ENCODE data around the gene RIPPLY1. TPM values are rescaled to one million over a fixed set of nuclear protein-coding genes. Genes with fewer than 3 reads are reported as not detected.

Gene RIPPLY1
- not detected for total RNA-seq

DNA sequence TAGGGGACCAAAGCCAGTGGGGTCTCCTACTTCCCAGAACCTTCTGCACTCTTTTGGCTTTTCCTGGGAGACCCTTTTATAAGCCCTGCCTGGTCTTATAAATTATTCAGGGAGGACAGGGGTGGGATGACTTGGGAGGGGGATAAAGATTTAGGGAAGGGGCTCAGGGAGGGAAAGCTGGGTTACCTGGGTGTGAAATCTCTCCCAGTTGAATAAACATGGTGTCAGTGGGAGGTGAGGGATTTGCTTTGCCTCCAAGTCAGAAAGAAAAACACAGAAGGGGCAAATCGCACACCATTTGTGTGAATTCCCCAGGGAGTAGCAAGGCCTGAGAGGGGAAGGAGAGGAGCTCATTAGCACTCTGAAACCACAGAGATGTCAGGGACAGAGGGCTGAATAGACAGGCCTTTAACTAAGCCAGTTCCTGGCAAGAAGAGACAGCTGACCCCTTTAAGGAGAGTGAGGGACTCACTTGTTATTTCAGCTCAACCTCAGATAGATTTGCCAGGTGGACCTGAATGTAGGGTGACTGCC, at the start of gene RIPPLY1:
RIPPLY1 (minus strand) TSS at position 51 of the 534 bp plus-strand sequence. CDS start 54 bp downstream, outside the sequence.
- no peak for DNase-seq

GRCh38 chrX:106952538-106952937, 49.4 kb upstream of the RIPPLY1 start:
- no peak for DNase-seq

DNA sequence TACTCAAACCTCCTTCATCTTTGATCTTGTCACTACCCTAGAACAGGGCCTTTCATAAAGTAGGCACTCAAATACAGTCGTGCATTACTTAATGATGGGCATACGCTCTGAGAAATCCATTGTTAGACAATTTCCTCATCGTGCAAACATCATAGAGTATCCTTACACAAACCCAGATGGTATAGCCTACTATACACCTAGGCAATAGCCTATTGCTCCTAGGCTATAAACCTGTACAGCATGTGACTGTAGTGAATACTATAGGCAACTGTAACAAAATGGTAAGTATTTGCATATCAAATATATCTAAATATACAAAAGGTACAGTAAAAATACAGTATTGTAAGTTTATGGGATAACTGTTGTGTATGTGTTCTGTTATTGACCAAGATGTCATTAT, 48.9 kb upstream of the RIPPLY1 start:
- DNase-seq, result no peak

- DNase-seq, result no peak
Measured at GRCh38 chrX:106951230-106951629, 48.1 kb upstream of the RIPPLY1 start.

- no peak for DNase-seq
Measured at GRCh38 chrX:106950381-106950780, 47.2 kb upstream of the RIPPLY1 start.

DNA sequence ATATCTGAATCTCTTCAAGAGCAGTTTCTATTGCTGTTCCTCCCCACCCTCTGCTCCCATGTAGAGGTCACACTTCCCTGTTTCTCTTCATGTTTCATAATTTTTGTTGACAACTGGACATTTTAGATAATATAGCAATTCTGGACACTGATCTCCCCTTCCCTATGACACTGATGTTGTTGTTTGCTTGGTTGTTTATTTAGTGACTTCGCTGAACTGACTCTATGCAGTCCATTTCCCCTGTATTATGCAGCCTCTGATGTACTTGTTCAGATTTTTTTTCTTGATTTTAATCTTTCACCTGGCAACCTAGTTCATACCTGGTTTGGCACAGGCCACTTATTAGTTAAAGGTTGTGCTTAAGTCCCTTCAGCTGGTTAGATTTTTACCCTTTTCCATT, 46.2 kb upstream of the RIPPLY1 start:
- DNase-seq, result no peak

GRCh38 chrX:106948641-106949040, 45.5 kb upstream of the RIPPLY1 start:
- no peak for DNase-seq

GRCh38 chrX:106946464-106946863, 43.3 kb upstream of the RIPPLY1 start:
- no peak for DNase-seq

- DNase-seq, result no peak
Measured at GRCh38 chrX:106940068-106940467, 36.9 kb upstream of the RIPPLY1 start.

GRCh38 chrX:106939566-106939965, 36.4 kb upstream of the RIPPLY1 start:
- no peak for DNase-seq

DNA sequence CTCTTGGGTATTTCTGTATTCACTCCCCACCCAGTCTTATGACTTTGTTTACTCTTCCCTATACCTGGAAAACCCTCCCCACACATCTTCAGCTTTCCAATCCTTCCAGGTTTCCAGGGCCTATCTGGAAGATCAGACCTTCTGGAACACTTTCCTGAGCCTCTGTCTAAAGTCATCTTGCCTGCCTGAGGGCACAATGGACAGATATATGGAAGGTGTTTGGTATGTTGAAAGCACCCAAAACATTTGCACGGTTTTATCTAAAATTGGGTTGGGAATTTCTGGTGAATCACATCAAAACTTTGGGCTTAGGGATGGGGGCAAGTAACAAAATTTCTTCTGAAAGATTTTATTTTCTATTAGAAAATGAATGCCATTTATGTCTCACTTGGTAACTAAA, 33.1 kb upstream of the RIPPLY1 start:
- no peak for DNase-seq

DNA sequence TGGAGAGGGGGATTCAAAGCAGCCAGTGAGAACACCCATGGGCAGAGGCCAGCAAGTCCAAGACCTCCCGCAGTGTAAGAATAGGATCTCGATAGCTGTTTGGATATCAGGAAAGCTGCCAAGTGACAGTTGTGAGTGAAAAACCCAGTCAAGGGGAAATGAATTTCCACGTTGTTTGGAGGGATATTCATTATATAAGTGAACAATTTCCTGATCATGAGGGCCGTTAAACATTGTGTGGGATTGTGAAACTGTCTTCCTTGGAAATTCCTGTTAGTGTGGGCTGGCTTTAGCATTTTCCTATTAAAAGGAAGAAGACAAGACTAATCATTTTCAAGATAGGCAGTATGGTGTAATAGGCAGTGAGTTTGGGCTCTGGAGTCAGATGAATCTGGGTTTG, 32.0 kb upstream of the RIPPLY1 start:
- no peak for DNase-seq

- no peak for DNase-seq
Measured at GRCh38 chrX:106933538-106933961, 30.4 kb upstream of the RIPPLY1 start.

DNA sequence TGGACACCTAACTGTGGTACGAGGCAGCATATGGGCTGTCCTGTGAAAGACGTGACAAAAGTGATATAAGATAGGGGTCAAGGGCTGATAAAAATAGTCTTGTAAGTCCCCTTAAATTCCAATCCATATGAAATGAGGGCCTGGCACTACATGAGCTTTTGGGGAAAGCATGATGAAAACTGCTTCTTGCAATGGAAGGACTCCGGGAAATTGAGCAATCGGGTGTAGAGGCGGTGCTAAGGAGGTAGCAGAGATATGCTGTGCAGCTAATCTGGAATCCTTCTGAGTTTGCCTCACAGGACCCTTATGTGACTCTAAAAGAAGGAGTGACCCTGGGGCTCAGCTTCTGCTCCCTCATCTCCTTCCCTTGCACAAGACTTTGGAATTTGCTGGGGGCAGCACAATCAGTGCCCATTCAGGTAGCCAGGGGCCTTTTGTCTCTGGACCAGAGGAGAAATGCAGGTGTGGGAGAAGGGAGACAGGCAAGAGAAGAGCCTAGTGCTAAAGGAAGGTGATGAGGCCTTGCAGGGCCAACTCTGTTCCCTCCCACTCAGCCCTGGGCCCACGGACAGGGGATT, 29.9 kb upstream of the RIPPLY1 start:
- no peak for DNase-seq

DNA sequence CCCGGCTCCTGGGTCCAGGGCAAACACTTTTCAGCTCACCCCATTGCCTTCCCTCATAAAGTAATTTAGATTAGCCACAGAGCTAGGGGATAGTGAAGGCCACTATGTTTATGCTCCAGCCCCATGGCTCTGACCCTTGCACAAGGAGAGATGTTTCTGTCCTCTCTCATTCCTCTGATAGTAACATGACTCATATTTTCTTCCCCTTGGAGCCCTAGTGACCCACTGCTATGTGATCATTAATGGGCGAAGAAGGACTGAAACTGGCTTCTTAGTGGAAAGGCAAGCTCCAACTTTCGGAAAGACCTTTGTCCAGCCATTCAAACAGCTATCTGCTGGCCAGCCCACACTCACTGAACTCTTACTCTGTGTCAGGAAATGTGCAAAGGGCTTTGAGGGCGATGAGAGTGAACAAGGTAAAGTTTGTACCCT, 29.4 kb upstream of the RIPPLY1 start:
- DNase-seq, result no peak

- DNase-seq, result no peak
Measured at GRCh38 chrX:106931831-106932491, 28.8 kb upstream of the RIPPLY1 start.

- no peak for DNase-seq
Measured at GRCh38 chrX:106928227-106928626, 25.1 kb upstream of the RIPPLY1 start.

DNA sequence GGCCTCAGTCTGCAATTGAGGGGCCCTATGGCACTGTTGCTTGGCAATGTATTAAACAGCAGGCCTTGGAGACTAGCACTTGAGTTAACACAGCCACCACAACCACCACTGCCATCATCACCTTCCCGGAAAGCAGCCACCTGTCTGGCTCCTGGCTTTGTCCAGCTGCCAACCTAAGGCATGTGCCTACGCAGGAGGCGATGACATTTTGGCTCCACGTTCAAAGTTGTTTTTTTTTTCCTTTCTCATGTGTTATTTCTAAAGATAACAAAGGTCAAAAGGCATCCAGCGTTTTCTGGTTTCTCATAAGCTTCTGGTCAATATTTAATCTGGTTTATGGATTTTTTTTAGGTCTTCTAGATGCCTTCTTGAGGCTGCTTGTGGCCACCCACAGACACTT, 24.6 kb upstream of the RIPPLY1 start:
- no peak for DNase-seq

- DNase-seq, result no peak
Measured at GRCh38 chrX:106927023-106927422, 23.9 kb upstream of the RIPPLY1 start.

GRCh38 chrX:106921637-106922036, 18.5 kb upstream of the RIPPLY1 start:
- DNase-seq, result no peak

DNA sequence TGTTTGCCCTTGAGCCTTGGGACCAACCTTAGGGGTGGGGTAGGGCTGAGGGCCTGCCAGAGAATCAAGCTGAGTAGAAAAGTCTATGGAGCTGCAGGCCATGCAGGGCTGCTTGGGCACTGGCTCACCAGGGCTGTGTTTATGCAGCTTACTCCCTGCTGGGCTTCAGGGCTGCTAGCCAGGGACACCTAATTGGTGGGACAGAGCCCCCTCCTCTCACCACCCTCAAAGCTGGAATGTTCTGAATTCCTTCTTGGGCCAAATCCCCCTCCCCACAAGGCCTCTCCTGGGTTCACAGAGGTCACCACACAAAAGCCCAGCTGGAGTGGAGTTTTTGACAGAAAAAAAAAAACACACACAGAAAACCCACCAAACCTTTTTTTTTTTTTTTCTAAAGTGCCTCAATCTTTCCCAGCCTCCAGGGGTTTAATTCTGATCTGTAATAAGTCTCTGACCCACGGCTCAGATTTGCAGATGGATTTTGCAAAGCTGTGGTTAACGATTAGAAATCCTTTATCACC, 16.9 kb upstream of the RIPPLY1 start, which contains the start of gene CLDN2:
CLDN2 (plus strand) TSS at position 471 of the 521 bp plus-strand sequence. CDS start 7,827 bp downstream, outside the sequence.
- DNase-seq, result no peak

GRCh38 chrX:106917830-106918500, 14.8 kb upstream of the RIPPLY1 start:
- no peak for DNase-seq

- DNase-seq, result no peak
Measured at GRCh38 chrX:106912864-106913263, 9.7 kb upstream of the RIPPLY1 start.
